Brain microvascular endothelial cell (primary cell): ENCODE measurements around the gene PACRG.

Experiments used
- DNase-seq: peaks from one replicate; pipeline ENCODE4 v3.0.0-alpha.2; 2020
- H3K27ac ChIP-seq: fragments of 250-450 bp; sonication (Bioruptor Pico); 2 replicates; pipeline ENCODE4 v1.5.1; 2020; ENCODE audit warnings: mild to moderate bottlenecking, moderate library complexity
- H3K27me3 ChIP-seq: fragments of 250-450 bp; sonication (Bioruptor Pico); replicated peaks from 2 replicates; pipeline ENCODE4 v1.5.1; 2020; ENCODE audit warnings: mild to moderate bottlenecking
- H3K36me3 ChIP-seq: fragments of 250-450 bp; sonication (Bioruptor Pico); replicated peaks from 2 replicates; pipeline ENCODE4 v1.5.1; 2020; ENCODE audit warnings: mild to moderate bottlenecking
- H3K4me3 ChIP-seq: 2 replicates; pipeline ENCODE4 v1.5.1; 2011; ENCODE audit warnings: low read depth, mild to moderate bottlenecking, control low read depth, low read length, moderate library complexity
- CTCF ChIP-seq: IDR thresholded peaks from 2 replicates; pipeline ENCODE4 v1.5.1; 2011; ENCODE audit warnings: low read depth, mild to moderate bottlenecking, moderate library complexity, low read length, control low read depth, inconsistent platforms; ENCODE audit errors: missing control alignments
- in situ Hi-C: cut with HindIII; loops from 2 replicates; pipeline ENCODE4 v1.10.0; 2017; ENCODE audit warnings: low sequenced_read_pairs, low pct_ligation_motif_present

Gene PACRG

GRCh38 chr6:162770136-162770535, 42.4 kb downstream of the PACRG start:
- DNase-seq, result no peak
- H3K4me3 ChIP-seq, result no peak overlapping the region
- in situ Hi-C loops, result no loop called here
- H3K27me3 ChIP-seq, result no peaks in the 10 kb centered on the region
- H3K27ac ChIP-seq, result no peak overlapping the region
- no peaks in the 10 kb centered on the region for H3K36me3 ChIP-seq
- no peak for TF ChIP-seq CTCF

GRCh38 chr6:162770955-162771354, 43.2 kb downstream of the PACRG start:
- no peak for DNase-seq
- H3K4me3 ChIP-seq, result no peak overlapping the region
- no peaks in the 10 kb centered on the region for H3K36me3 ChIP-seq
- H3K27me3 ChIP-seq, result no peaks in the 10 kb centered on the region
- no peak for TF ChIP-seq CTCF
- in situ Hi-C loops, result no loop called here
- H3K27ac ChIP-seq, result no peak overlapping the region

DNA sequence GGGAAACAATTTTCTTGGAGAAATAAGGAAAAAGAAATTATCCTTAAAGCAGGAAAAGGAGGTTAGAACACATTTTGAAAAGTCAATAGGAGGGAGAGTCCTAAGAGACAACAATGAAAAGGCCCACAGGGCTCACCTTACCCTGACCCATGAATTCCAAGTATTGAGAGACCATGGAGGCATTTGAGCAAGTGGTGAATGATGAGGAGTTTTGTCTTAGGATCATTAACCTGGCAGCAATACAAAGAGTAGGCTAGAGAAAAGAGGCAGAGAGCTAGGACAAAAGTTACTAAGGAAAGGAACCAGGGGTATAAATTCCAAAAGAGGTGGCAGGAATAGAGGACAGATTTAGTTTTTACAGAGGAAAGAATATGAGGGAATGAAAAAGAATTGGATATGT, 44.7 kb downstream of the PACRG start:
- H3K36me3 ChIP-seq, result no peaks in the 10 kb centered on the region
- TF ChIP-seq CTCF, result no peak
- in situ Hi-C loops, result no loop called here
- H3K4me3 ChIP-seq, result no peak overlapping the region
- H3K27ac ChIP-seq, result no peak overlapping the region
- no peak for DNase-seq
- H3K27me3 ChIP-seq, result no peaks in the 10 kb centered on the region

DNA sequence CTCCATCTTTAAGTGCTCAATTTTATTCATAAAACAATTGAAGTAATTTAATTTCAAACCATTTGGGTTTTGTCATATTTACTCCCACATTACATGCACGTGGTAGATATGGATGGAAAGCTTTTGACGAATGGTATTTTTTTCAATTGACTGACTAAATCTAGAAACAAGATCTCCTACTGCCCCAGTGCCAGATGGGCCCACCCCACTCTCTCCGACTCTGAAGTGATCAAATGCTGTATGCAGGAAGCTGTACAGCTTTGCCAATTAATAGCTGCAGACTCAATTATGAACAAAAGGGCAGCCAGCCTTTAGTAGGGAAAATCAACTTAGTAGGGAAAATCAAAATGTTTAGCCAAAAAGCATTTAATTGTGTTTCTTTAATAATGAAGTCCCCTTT, 46.2 kb downstream of the PACRG start:
- Histone ChIP-seq H3K27me3 (no peaks in the 10 kb centered on the region), H3K4me3 (no peak overlapping the region), H3K27ac (no peak overlapping the region), H3K36me3 (no peaks in the 10 kb centered on the region)
- in situ Hi-C loops, result no loop called here
- DNase-seq, result no peak
- TF ChIP-seq CTCF, result no peak

DNA sequence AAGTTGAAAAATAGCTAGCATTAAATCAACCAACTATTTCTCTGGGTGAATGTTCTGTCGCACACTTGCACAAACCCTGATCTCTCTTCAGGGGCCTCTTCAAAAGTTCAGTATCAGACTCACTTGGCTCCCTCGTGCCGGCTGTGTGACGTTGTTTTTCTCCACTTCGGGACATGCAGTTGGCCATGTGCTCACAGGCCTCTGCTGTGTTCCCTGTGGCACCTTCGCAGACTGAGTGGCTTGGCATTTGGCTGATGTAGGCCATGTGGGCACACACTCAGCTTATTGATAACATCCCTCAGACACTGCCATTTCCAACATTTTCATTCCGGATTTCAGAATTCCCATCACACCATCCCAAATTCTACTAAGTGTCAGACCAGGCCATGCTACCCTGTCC, 49.3 kb downstream of the PACRG start:
- in situ Hi-C loops, result no loop called here
- no peaks in the 10 kb centered on the region for H3K36me3 ChIP-seq
- DNase-seq, result no peak
- TF ChIP-seq CTCF, result no peak
- no peak overlapping the region for H3K4me3 ChIP-seq
- H3K27ac ChIP-seq, result no peak overlapping the region
- no peaks in the 10 kb centered on the region for H3K27me3 ChIP-seq

DNA sequence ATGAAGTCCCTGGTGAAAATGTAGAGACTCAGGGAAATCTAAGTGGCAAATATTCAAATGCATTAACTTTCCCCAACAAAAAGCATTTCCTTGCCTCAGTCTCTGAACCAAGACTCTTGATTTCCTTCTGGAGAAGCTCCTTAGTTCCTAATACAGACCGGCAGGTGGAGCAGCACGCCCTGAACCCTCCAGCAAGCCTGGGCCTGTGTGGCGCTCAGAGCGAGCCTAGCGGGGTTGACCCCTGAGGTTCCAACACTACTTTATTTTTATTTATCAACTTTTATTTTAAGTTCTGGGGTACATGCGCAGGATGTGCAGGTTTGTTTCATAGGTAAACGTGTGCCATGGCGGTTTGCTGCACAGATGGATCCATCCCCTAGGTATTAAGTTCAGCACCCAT, 50.8 kb downstream of the PACRG start:
- H3K27me3 ChIP-seq, result no peaks in the 10 kb centered on the region
- H3K4me3 ChIP-seq, result no peak overlapping the region
- no peak overlapping the region for H3K27ac ChIP-seq
- in situ Hi-C loops, result no loop called here
- H3K36me3 ChIP-seq, result no peaks in the 10 kb centered on the region
- DNase-seq, result no peak
- no peak for TF ChIP-seq CTCF
